Measurements from ENCODE around the gene ACO2. TPM values are rescaled to one million over a fixed set of nuclear protein-coding genes. Genes with fewer than 3 reads are reported as not detected.

Gene ACO2
- total and polyA plus RNA-seq, 2 of the 4 experiments (the other 2 are of a cell fraction): 71.3 to 72.9 TPM

- POLR2A ChIA-PET (ENCODE audit: unreplicated experiment): interaction anchor here (0.5 kb wide), 1 partner anchor 335 kb away, joined by 5 read pairs; no protein-coding TSS in a partner anchor
- peak overlapping the region; percentile 53; the same call in 1 of the 2 replicates for H3K27ac ChIP-seq (ENCODE audit: insufficient read depth, low read length)
- CTCF ChIA-PET: interaction anchor here (0.6 kb wide), 2 partner anchors 123 to 327 kb away, joined by 3 read pairs; no protein-coding TSS in a partner anchor
Measured at GRCh38 chr22:41526226-41526829, 57.4 kb downstream of the ACO2 start.

More at GRCh38 chr22:41526226-41526829, 57.4 kb downstream of the ACO2 start:
- H3K9me3 ChIP-seq (ENCODE audit: control insufficient read depth, insufficient read depth, low read length): no peaks in the 10 kb centered on the region
- no peaks in the 10 kb centered on the region for H3K27me3 ChIP-seq (ENCODE audit: control insufficient read depth, insufficient read depth, low read length)
- no peak for TF ChIP-seq NFE2L2 (IDR thresholded peaks at IDR 0.05; ENCODE audit: low read depth, low read length)
- no peak for TF ChIP-seq RFX5 (IDR thresholded peaks at IDR 0.05; ENCODE audit: low read depth, low read length)
- no peak for TF ChIP-seq USF2 (IDR thresholded peaks at IDR 0.05; ENCODE audit: low read depth, low read length)
- TF ChIP-seq BHLHE40 (IDR thresholded peaks at IDR 0.05; ENCODE audit: low read depth, low read length): no peak
- TF ChIP-seq MAZ (IDR thresholded peaks at IDR 0.05; ENCODE audit: borderline replicate concordance, low read depth, low read length): no peak
- no peak for TF ChIP-seq SMC3 (IDR thresholded peaks at IDR 0.05; ENCODE audit: low read depth, low read length)
- no peak for TF ChIP-seq ELK1 (IDR thresholded peaks at IDR 0.05; ENCODE audit: borderline replicate concordance, low read depth, low read length)
- no peak for TF ChIP-seq POLR2A (IDR thresholded peaks at IDR 0.05; ENCODE audit: low read depth, low read length)
- TF ChIP-seq MXI1 (IDR thresholded peaks at IDR 0.05; ENCODE audit: borderline replicate concordance, low read depth, low read length): no peak
- TF ChIP-seq RAD21 (IDR thresholded peaks at IDR 0.05; ENCODE audit: low read length): no peak
- no peak for TF ChIP-seq CHD1 (IDR thresholded peaks at IDR 0.05; ENCODE audit: low read depth, low read length)
- dilution Hi-C loops (cut with HindIII; ENCODE audit: low sequenced_read_pairs, unreplicated experiment): no loop called here
- H3K9me1 ChIP-seq (ENCODE audit: insufficient read depth, low read length): peaks cover 15% of the 10 kb centered on the region; the same call in 1 of the 2 replicates
- H2AK5ac ChIP-seq (ENCODE audit: low read depth, low read length): peak overlapping the region; percentile 25; the same call in 1 of the 2 replicates
- 73% methylated on average over 4 of the region's 12 CpGs; no CpG with 5 or more reads in 1 of the 2 experiments for WGBS, 2 experiments (ENCODE audit: extremely low coverage in 2 of 2, insufficient read length in 1 of 2)
- H3K18ac ChIP-seq (ENCODE audit: low read depth, low read length): no peak overlapping the region
- peaks cover 32% of the 10 kb centered on the region for H4K20me1 ChIP-seq (ENCODE audit: insufficient read depth, low read length)
- peaks cover 6 to 57% of the 10 kb centered on the region in 2 experiments; a peak in 3 of 4 replicates for H3K79me1 ChIP-seq (ENCODE audit: low read depth in 1 of 2, low read length in 2 of 2)
- peak overlapping the region; percentile 1 for H2AK9ac ChIP-seq (replicated peaks; ENCODE audit: low read depth, low read length, poor library complexity)
- no peak overlapping the region for H2BK20ac ChIP-seq (ENCODE audit: low read depth, low read length)
- no peak overlapping the region for H3K56ac ChIP-seq (ENCODE audit: extremely low read depth, insufficient read depth, low read length)
- in situ Hi-C loops (cut with MboI; ENCODE audit: low sequenced_read_pairs): no loop called here
- peak overlapping the region; percentile 67 for H2AFZ ChIP-seq (replicated peaks; ENCODE audit: low read length, poor library complexity)
- H4K5ac ChIP-seq (ENCODE audit: low read depth, low read length): no peak overlapping the region
- peaks cover 62% of the 10 kb centered on the region for H3K36me3 ChIP-seq (ENCODE audit: control insufficient read depth, insufficient read depth, low read length)
- no peak overlapping the region for H3K4ac ChIP-seq (ENCODE audit: low read depth, low read length)
- DNase-seq (no peak), ATAC-seq (ENCODE audit: low read depth) (no peak)
- no peak overlapping the region for H4K91ac ChIP-seq (ENCODE audit: insufficient read depth, low read depth, low read length)
- H2BK5ac ChIP-seq (ENCODE audit: low read depth, low read length, poor library complexity, severe bottlenecking): peak overlapping the region; percentile 18
- BruUV-seq (replicated peaks): no TSS peak
- intact Hi-C loops (cut with micrococcal nuclease): no loop called here
- H3K4me1 ChIP-seq (ENCODE audit: control insufficient read depth, insufficient read depth, low read length): peaks cover 25% of the 10 kb centered on the region
- no peak overlapping the region for H3K4me2 ChIP-seq (ENCODE audit: low read depth, low read length)
- H2BK15ac ChIP-seq (ENCODE audit: low read depth, low read length): no peak overlapping the region
- H3K14ac ChIP-seq (replicated peaks; ENCODE audit: low read depth, low read length): no peak overlapping the region
- H3K23ac ChIP-seq (ENCODE audit: low read depth, low read length): no peak overlapping the region
- H3K9ac ChIP-seq (ENCODE audit: low read depth, low read length): no peak overlapping the region
- no peak overlapping the region for H2BK120ac ChIP-seq (ENCODE audit: low read depth, low read length)
- no peak overlapping the region; a peak in 1 of 4 replicates for H4K8ac ChIP-seq (ENCODE audit: low read depth in 2 of 2, low read length in 2 of 2)
- H3K4me3 ChIP-seq (ENCODE audit: insufficient read depth, low read depth, low read length): no peak overlapping the region
